Posterior vena cava (tissue), 2 donors: Measurements from ENCODE around the gene ABL1. TPM values are rescaled to one million over a fixed set of nuclear protein-coding genes. Genes with fewer than 3 reads are reported as not detected.

ENCODE experiments used
- DNase-seq: peaks from one replicate; pipeline ENCODE4 v3.0.0-alpha.2; 2020; ENCODE audit warnings: low spot score
- intact Hi-C, 2 donors: fragments of 100-400 bp; cut with DNase I; formaldehyde crosslinking; loops; one replicate each; pipeline versions ENCODE4 v1.14.1 to v1.14.2; 2022 to 2023
- total RNA-seq, 2 donors: library from RNA; stranded (reverse); fragmentation: NEBNext Ultra II Directional; extraction: Animal tissue kit (Norgen Biotek cat#: 25700); gene quantifications; one replicate each; pipeline ENCODE4 v1.2.1, GENCODE V29; 2021
- donor health status: DM: yes; HTN: yes; CAD: no.
- donor health status: DM: yes; HTN: yes; CAD: no.

Gene ABL1
- total RNA-seq, 2 donors from 2014 or later: 80.5 to 85.0 TPM

DNA sequence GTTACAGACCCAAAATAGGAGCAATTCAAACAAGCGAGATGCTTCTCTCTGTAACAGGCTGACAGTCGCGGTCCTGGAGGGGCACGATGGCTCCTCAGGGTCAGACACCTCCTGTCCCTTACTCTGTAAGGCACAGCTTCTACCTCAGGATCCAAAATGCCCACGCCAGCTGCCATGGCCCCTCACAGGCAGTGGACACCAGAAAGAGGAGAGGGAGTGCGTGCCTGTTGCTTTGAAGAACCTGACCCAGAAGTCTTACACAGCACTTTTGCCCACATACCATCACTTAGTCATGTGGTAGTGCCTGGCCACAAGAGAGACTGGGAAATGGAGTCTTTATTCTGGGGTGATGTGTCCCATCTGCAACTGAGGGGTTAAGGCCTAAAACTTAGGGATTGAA lies 11.6 kb upstream of the ABL1 start:
- intact Hi-C loops: no loop called here
- no peak for DNase-seq

DNA sequence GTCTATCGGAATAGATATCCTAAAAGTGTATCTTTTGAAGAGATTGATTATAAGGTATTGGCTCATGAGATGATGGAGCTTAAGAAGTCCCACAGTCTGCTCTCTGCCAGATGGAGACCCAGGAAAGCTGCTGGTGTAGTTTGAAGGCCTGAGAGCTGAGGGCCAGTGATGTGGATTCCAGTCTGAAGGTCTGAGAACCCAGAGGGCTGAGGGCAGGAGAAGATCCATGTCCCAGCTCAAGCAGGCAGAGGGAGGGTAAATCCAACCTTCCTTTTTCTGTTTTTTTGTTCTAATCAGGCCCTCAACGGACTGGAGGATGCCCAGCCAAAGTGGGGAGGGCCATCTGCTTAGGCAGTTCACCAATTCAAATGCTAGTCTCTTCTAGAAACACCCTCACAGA lies 11.0 kb upstream of the ABL1 start:
- intact Hi-C loops: no loop called here
- no peak for DNase-seq

DNA sequence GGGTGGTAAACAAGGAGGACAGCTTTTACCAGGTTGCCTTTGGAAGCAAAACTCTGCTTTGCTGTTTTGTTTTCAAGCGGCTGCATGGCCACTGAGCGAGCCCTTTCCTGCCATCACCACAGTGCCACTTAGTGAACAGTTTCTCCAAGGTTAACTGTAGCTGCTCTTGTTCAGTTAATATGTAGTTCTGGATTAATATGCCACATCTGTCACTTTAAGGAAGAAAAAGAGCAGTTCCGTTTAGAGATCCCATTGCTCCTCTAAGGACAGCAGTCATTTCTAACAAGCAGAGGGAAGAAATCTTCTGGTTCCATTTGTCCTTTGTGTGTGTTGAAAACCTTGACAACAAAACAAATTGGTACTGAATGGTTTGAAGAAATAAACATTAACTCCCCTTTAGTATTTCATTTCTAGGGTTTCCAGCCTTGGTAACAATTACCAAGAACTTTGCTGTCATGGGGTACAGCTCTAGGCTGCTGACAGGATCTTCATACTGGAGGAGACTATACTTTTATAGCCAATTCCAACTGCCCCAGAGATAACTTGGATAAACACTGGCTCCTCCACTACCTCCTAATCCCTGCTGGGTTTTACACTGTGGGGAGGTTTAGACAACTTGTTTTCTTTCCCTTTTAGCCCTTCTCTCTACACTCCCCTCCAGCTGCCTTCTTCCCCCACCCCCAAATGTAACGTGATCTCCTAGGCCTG lies 10.3 kb upstream of the ABL1 start:
- no peak for DNase-seq
- intact Hi-C loops: no loop called here

DNA sequence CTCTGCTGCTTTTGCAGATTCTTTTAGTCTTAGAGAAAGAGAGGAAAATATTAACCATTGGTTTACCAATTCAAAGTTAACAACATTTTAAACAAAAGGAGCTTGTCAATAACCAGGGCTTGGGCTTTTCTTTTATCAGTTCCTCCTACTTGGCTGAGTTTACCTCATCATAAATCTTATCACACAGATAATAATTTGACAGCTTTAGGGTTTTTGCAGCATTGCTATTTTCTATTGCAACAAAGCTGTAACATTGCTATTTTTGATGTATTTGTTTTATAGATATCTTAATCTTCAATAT lies 9.8 kb upstream of the ABL1 start:
- no peak for DNase-seq
- intact Hi-C loops: no loop called here

DNA sequence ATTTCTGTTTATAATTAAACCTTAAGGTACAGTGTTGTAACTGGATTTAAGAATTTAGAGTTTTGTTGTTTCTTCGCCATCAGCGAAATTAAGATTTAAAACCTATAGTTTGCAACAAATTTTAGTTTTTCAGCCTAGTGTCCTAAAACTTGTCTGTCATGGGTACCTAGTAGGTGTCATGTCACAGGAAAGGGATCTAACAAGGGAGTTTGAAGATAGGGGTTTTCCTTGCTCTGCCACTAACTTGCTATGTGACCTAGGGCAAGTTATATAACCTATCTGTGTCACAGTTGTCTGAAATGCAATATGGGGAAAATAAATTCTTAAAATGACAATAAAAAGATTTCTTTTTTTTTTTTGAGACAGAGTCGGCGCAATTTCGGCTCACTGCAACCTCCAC lies 9.2 kb upstream of the ABL1 start:
- intact Hi-C loops: no loop called here

DNA sequence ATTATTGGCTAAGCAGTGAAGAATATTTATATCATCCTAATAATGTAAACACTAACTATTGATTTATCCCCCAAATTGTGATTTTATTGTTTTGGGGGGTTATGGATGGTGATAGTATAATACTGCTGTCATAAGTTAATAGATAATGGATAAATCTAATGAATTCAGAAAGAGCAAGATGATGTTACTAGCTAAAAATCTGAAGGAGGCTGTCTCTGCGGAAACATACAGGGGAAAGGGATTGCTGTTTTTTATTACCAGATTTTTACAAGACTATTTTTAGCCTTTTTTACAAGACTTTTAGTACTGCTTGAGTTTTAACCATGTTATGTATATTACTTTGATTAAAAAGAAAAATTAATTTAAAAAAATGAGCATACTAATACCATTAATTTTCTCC lies 5.3 kb upstream of the ABL1 start:
- intact Hi-C loops: loop anchor here in 1 of 2 donors (5.0 kb wide), 1 partner anchor 32 kb away; no protein-coding TSS in a partner anchor
- DNase-seq: no peak

More for the DNA sequence above, 9.2 kb upstream of the ABL1 start:
- DNase-seq: no peak

DNA sequence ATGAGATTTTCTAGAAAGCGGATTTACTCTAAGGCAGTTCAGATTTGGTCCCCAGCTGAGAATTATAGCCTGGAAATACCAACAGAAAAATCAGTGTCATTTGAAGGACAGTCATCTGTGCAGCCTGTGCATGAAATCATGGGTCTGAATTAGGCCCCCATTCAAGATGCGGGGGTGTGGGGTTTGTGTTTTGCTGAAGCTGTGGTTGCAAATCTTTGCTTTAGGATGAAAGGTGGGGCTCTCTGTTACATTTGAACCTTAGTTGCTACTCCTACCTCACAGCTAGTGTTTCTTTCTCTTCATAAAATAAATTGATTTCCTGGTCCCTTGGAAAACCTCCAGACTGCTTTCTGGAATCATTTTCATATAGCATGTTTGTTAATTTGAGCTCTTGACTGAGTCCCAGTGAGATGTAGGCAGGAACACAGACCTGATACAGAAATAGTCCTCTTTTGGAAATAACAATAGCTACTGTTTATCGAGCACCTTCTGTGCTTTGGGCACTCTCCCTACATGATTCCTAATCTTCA lies 4.8 kb upstream of the ABL1 start:
- intact Hi-C loops: loop anchor here in 1 of 2 donors (5.0 kb wide), 1 partner anchor 33 kb away; no protein-coding TSS in a partner anchor
- no peak for DNase-seq

DNA sequence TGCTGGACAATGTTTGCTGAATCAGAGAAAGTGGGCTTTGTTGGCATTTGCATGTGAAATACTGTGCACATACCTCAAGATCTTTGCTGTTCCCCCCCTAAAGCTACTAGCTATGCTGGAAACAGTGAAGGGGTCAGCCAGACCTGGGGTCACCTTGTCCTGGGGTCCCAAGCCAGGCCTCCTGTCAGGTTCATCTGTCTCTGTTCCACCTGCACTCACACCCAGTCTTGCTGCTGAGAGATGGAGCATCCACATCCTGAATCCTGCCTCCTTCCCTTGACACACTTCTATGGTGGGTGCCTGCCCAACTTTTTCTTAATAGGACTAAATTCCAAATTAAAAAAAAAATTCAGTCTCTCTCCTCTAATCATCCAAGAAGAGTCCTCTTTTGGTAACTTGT lies 4.0 kb upstream of the ABL1 start:
- DNase-seq: no peak
- intact Hi-C loops: loop anchor here in 1 of 2 donors (5.0 kb wide), 1 partner anchor 34 kb away; no protein-coding TSS in a partner anchor

DNA sequence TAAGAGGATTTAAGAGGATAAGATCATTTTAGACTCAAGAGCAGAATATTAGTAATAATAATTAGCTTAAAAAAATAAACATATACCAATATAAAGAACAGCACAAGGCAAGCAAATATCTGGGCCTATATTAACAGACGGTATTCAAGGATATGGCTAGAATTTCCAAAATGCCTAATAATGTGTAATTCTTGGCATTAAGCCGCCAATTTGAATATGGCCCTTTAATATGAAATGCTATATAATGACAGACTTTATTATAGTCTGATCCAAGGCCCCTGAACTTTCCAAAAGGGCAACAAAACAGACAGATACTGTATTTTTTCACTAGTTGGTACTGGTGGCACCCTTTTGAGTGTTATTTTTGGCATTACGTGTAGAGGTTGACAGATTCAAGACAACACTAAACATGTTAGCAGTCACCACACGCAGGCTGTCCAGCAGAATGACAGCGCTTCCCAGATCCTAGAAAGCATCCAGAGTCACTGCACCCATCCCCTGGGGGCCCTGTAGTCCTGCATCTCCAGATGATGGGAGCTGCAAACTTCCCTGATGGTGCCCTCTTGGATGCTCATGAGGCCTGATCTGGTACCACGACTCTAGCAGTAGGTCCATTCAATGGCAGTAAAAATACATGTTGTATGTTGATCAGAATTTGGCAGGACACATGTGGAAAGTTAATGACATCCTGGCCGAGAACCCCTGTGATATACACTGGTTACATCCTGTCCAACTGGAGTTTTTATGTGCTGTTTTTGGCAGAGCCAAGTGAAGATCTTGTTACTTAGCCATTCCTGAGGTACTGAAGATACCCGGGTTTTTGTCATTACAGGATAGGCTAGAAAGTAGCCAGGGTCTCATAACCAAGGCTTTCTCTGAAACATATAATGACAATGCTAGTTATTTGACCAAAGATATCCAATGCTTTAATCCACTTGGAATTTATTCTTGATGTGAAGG lies 1.7 kb upstream of the ABL1 start:
- intact Hi-C loops: loop anchor here (1.0 to 5.0 kb wide), 2 partner anchors 36 to 122 kb away; no protein-coding TSS in a partner anchor

DNA sequence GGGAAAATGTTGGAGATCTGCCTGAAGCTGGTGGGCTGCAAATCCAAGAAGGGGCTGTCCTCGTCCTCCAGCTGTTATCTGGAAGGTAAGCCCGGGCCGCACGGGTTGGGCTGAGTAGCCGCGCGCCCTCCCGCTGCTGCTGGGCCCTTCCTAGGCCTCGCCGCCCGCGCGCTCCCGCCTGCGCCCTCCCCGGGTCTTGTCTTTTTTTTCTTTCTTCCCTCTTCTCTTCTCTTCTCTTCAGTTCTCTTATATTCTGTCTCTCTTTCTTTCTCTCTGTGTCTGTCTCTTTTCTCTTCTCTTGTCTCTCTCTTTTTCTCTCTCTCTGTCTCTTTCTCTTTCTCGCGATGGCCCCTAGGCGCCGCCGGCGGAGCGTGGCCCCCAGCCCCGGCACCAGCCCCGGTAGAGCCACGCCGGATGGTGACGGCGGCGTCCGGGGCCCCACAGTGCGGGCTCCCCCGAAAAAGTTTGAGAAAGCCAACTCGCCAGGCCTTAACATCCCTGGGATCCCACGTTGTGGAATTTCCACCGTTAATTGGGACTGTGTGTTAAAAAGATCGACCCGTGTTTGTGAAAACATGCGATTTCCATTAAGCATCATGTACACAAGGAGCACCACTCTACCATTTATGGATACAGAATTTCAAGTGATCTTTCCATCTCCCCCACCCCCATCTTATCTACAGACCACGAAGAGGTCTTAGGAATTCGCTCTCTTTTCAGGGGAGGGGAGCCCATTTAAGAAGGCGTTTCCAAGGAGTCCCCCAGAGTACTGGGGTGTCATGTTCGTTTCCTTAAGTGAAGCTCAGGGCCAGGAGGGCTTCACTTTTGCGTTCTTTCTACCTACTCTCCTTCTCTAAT lies 616 bp downstream of the ABL1 start:
- no peak for DNase-seq
- intact Hi-C loops: loop anchor here in 1 of 2 donors (5.0 kb wide), 1 partner anchor 572 kb away; no protein-coding TSS in a partner anchor

More for the DNA sequence above, 1.7 kb upstream of the ABL1 start:
- no peak for DNase-seq

DNA sequence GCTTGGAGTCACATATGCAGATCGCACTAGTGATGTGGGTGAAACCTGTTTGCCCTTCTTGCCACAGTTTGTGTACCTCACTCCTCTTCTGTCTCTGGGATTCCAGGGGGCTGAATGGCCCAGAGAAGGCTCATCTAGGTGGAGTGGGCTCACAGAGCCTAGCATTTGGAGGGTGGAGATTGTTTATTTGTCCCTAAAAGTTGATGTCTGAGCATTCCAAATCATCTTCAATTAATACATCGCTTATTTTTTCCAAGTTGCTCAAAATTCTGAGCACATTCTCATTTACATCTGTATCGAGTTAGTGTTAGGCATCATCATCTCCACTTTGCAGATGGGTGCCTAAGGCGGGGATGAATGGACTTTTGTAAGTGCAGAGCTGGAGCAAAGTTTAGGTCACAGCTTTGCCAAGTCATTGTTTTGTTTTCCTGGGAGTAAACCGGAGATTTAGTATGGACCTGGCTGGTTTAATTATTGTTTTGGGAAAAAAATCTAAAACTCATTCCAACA lies 2.0 kb downstream of the ABL1 start:
- intact Hi-C loops: loop anchor here in 1 of 2 donors (5.0 kb wide), 1 partner anchor 570 kb away; no protein-coding TSS in a partner anchor
- no peak for DNase-seq

DNA sequence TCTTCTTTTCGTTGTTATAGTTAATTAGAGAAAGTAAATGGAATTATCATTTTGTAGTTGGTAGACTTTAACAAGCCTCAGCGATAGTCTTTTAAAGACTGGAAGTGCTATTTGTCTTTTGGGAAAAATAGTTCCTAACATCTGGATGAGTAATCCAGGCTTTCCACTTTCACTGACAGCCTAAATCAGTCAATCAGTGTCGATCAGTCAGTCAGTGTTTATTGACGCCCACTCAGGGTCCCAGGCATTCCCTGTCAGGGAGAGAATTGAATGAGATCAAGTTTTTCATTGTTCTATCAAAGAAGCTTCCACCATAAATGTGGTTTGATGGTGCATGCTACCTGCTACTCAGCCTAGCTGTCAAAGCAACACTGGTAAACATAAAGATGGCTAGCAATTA lies 2.6 kb downstream of the ABL1 start:
- no peak for DNase-seq
- intact Hi-C loops: loop anchor here in 1 of 2 donors (5.0 kb wide), 1 partner anchor 570 kb away; no protein-coding TSS in a partner anchor

DNA sequence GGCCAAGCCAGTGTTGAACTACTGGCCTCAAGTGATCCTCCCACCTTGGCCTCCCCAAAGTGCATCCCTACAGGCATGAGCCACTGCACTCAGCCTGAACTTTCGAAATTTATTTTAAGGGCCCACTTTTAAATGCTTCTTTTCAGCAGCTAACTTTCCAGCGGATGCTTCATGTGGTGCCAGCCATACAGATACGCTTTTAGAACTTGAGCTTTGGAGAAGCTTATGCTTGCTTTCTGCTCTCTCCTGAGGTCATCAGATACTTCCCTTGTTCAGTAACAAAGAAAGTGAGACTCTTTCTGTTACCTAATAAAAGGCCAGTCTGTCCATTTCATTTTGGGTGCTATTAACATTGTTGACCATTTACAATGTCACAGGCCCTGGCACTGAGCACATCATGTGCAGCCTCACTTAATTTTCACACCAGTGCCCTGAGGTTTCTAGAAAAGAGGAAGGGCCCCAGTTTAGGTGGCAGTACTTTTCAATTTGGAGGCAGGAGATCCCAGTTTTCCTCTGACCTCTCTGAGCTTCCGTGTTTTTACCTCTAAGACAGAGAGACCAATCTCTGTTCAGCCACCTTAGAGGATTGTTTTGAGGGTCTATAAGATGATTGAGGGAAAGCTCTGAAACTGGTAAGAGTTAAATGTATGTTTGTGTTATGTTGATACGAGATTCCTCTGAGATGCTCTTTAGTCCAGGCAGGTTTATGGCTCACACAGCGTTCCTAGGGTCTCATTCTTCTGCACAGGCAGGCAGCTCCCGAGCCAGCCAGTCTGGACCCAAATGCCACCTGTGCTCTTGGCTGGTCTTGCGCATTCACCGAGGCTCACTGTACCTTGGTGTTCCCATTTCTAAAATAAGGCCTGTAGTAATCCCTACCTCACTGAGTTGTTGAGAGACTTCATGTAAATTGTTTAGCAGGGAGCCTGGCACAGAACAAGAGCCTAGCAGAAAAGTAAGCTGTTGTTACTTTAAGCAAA lies 4.4 kb downstream of the ABL1 start:
- DNase-seq: no peak
- intact Hi-C loops: loop anchor here in 1 of 2 donors (5.0 kb wide), 1 partner anchor 568 kb away; no protein-coding TSS in a partner anchor

DNA sequence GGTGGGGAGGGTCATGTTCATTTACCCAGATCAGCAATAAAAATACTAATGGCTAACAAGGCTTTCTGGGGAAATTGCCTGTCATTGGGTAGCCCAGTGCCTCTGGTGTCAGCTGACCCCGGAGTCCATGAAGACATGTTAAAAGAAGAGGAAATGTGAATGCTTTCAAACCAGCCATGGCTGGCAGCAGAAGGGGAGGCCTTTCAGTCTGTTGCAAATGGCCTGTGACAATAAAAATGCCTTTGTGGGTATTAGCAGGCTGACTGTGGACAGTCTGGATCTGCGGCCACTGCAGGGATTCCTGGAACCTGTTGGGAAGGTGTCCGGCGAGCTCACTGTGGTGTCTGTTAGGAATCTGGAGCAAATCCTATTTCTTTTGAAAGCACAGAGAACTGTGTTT lies 7.5 kb downstream of the ABL1 start:
- intact Hi-C loops: no loop called here
- no peak for DNase-seq

DNA sequence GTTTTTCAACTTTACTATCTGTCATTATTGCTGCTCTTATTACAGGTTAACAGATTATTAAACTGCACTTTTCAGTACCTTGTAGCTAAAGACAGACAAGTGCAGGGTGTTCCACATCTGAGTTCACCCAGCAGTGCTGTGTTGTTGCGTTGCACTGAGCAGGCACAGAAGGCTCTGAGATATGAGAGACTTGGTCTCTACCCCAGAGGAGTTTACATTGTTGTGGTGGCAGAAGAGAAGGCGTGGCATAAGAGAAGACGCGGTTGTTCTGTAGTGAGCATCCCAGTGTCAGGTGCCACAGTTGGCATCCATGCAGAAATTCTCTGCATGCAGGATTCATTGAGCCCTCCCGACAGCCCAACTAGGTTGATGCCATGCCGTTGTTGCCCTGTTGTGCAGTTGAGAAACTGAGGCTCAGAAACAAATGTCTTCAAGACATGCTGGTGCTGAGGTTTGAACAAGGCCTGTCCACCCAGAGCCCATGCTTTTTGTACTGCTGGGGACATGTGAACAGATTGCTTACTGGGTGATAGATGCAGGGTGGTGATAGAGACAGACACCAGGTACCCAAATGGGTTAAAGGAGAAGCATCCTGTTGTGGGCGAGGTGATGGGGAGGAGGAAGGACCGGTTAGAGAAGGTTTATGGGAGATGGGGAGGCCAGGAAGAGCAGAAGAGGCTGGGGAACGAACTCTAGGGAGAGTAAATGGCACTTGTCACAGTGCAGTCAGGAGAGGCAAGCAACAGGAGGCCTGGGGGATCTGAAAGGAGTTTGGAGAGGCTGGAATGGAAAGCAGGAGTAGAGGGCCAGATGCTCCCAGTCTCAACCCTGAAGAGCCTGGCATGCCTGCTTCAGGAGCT lies 8.2 kb downstream of the ABL1 start:
- no peak for DNase-seq
- intact Hi-C loops: no loop called here

DNA sequence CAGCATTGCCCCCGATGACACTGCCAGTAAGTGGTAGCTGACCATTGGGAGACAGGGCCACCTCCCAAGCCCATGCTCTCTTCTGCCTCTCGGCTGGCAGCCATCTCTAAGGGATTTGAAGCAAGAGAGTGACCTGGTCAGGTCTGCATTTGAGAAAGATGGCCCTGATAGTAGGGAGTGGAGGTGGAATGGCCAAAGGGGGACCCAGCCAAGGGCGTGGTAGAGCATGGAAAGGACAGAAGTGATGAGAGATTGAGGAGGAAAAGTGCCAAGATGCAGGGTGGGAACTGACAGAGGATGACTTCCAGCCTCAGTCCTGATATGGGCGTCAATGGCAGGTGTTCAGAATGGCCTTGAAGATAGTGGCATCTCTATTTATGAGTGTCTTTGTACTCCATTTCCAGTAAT lies 9.0 kb downstream of the ABL1 start:
- intact Hi-C loops: no loop called here
- DNase-seq: no peak

DNA sequence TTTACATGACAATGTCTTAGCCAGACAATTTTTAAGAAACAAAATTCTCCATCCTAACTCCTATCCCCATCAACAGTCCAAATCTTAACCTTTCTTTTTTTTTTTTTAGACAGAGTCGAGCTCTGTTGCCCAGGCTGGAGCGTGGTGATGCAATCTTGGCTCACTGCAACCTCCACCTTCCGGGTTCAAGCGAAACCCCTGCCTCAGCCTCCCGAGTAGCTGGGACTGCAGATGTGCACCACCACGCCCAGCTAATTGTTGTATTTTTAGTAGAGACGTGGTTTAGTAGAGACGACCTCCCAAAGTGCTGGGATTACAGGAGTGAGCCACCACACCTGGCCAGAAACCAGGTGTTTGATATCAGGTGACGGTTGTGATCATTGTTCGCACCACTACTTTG lies 10.2 kb downstream of the ABL1 start:
- DNase-seq: no peak
- intact Hi-C loops: loop anchor here in 1 of 2 donors (1.0 kb wide), 1 partner anchor 15 kb away; no protein-coding TSS in a partner anchor
